Measurements from ENCODE around the gene TRMT1L. TPM values are rescaled to one million over a fixed set of nuclear protein-coding genes. Genes with fewer than 3 reads are reported as not detected.

Gene TRMT1L
- total RNA-seq, 1 experiment from 2014 or later = 11.3 TPM

DNA sequence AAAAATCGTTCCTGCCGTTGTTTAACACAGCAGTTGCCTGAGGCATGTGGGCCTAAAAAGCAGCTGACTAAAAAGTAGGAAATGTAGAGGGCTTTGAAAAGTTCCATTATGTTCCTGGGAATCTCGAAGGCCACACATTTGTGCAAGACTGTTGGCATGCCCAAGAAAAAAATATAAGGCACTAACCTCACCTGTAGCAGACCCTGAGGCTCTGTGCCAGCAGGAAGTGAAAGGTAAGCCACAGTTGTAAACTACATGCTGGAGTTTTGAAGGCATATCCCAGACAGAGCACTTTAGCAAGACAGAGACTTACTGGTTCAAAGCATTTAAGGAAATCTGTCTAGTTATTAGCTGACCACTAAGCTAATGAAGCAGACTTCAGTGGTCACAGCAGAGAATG, 52.7 kb downstream of the TRMT1L start:
- no peak for DNase-seq
- Histone ChIP-seq H3K36me3 (ENCODE audit: low read depth, low read length) (0 out of 2 replicates have a peak, but pooled peaks cover 3% of the 10 kb centered on the region), H3F3A (ENCODE audit: low read length, unreplicated experiment) (no peaks in the 10 kb centered on the region), H3K9me2 (replicated peaks; ENCODE audit: low read length) (no peaks in the 10 kb centered on the region), H3K27me3 (ENCODE audit: low read length) (no peaks in the 10 kb centered on the region), H3K4me2 (ENCODE audit: low read length) (no peak overlapping the region), H3K4me1 (ENCODE audit: insufficient read depth, low read length) (no peaks in the 10 kb centered on the region), H3K27ac (ENCODE audit: low read length) (no peak overlapping the region), H3K4me3 (ENCODE audit: low read length) (no peak overlapping the region), H2AFZ (ENCODE audit: low read length) (no peak overlapping the region), H3K9me3 (ENCODE audit: low read length) (no peaks in the 10 kb centered on the region), H3K9ac (ENCODE audit: low read length) (no peak overlapping the region), H4K20me1 (ENCODE audit: low read length) (no peaks in the 10 kb centered on the region), H3K79me2 (ENCODE audit: low read length) (no peaks in the 10 kb centered on the region)
- POLR2A ChIA-PET (ENCODE audit: unreplicated experiment) = no interaction called here
- no peak for ATAC-seq
- no TSS peak for BruUV-seq (replicated peaks)
- TF ChIP-seq EZH2phosphoT487 (IDR thresholded peaks at IDR 0.05; ENCODE audit: borderline replicate concordance, low read length) = no peak
- TF ChIP-seq, protein P1, sequence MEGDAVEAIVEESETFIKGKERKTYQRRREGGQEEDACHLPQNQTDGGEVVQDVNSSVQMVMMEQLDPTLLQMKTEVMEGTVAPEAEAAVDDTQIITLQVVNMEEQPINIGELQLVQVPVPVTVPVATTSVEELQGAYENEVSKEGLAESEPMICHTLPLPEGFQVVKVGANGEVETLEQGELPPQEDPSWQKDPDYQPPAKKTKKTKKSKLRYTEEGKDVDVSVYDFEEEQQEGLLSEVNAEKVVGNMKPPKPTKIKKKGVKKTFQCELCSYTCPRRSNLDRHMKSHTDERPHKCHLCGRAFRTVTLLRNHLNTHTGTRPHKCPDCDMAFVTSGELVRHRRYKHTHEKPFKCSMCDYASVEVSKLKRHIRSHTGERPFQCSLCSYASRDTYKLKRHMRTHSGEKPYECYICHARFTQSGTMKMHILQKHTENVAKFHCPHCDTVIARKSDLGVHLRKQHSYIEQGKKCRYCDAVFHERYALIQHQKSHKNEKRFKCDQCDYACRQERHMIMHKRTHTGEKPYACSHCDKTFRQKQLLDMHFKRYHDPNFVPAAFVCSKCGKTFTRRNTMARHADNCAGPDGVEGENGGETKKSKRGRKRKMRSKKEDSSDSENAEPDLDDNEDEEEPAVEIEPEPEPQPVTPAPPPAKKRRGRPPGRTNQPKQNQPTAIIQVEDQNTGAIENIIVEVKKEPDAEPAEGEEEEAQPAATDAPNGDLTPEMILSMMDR (conservative IDR thresholded peaks at IDR 0.05; ENCODE audit: low read depth, low read length) = no peak
- TF ChIP-seq EZH2 (IDR thresholded peaks at IDR 0.05; ENCODE audit: low read length, unreplicated experiment) = no peak
- CTCF ChIA-PET = no interaction called here
- intact Hi-C loops (cut with micrococcal nuclease) = no loop called here

DNA sequence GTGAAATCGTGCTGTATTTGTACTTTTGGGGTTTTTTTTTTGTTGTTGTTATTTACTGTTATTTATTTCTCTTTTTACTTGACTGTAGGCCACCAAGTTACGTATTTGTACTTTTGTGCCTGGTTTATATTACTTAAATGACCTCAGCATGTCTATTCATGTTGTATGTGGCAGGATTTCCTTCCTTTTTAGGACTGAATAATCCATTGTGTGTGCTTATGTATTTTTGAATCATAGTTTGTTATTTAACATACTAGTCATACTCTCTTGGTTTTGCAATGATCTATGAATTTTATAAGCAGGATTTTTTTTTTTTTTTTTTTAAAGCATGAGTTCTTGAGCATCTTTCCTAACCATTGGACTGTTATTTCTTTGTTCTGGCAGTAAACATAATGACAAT, 60.2 kb downstream of the TRMT1L start:
- H3K79me2 ChIP-seq (ENCODE audit: low read length) = no peaks in the 10 kb centered on the region
- H3K4me2 ChIP-seq (ENCODE audit: low read length) = no peak overlapping the region
- no TSS peak for BruUV-seq (replicated peaks)
- ChIA-PET POLR2A (ENCODE audit: unreplicated experiment) (no interaction called here), CTCF (no interaction called here)
- TF ChIP-seq EZH2 (IDR thresholded peaks at IDR 0.05; ENCODE audit: low read length, unreplicated experiment) (no peak), EZH2phosphoT487 (IDR thresholded peaks at IDR 0.05; ENCODE audit: borderline replicate concordance, low read length) (no peak)
- TF ChIP-seq, protein P1 (conservative IDR thresholded peaks at IDR 0.05; ENCODE audit: low read depth, low read length) = no peak
- 0 out of 2 replicates have a peak, but pooled peaks cover 2% of the 10 kb centered on the region for H3K36me3 ChIP-seq (ENCODE audit: low read depth, low read length)
- H3F3A ChIP-seq (ENCODE audit: low read length, unreplicated experiment) = no peaks in the 10 kb centered on the region
- ATAC-seq (peak; percentile 64), DNase-seq (peak; percentile 41)
- H3K9me2 ChIP-seq (replicated peaks; ENCODE audit: low read length) = no peaks in the 10 kb centered on the region
- no peak overlapping the region for H3K4me3 ChIP-seq (ENCODE audit: low read length)
- no peak overlapping the region for H2AFZ ChIP-seq (ENCODE audit: low read length)
- H3K9ac ChIP-seq (ENCODE audit: low read length) = no peak overlapping the region
- no peaks in the 10 kb centered on the region for H3K27me3 ChIP-seq (ENCODE audit: low read length)
- no peaks in the 10 kb centered on the region for H4K20me1 ChIP-seq (ENCODE audit: low read length)
- intact Hi-C loops (cut with micrococcal nuclease) = no loop called here
- H3K27ac ChIP-seq (ENCODE audit: low read length) = no peak overlapping the region
- no peaks in the 10 kb centered on the region for H3K9me3 ChIP-seq (ENCODE audit: low read length)
- H3K4me1 ChIP-seq (ENCODE audit: insufficient read depth, low read length) = peaks cover 11% of the 10 kb centered on the region; the same call in 1 of the 2 replicates

DNA sequence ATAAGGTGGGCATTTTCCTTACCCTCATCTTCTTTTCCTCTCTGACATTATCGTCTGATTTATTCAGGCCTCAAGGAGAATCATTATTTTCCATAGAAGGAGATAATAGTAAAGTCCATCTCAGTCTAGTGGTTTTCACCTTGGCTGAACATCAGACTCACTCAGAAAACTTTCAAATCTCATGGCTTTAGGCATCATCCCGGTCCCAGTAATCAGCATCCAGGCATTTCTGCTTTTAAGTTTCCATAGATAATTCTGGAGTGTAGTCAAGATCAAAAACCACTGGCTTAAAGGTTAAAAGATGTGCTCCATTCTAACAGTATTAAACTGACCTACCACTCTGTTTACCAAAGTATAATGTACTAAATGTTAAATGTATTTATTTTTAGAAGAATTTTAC, 62.0 kb downstream of the TRMT1L start:
- BruUV-seq (replicated peaks) = no TSS peak

More for the DNA sequence above, 62.0 kb downstream of the TRMT1L start:
- peaks cover 11% of the 10 kb centered on the region; the same call in 1 of the 2 replicates for H3K4me1 ChIP-seq (ENCODE audit: insufficient read depth, low read length)
- H3K9me2 ChIP-seq (replicated peaks; ENCODE audit: low read length) = no peaks in the 10 kb centered on the region
- H3K4me3 ChIP-seq (ENCODE audit: low read length) = no peak overlapping the region
- POLR2A ChIA-PET (ENCODE audit: unreplicated experiment) = no interaction called here
- DNase-seq (no peak), ATAC-seq (no peak)
- no peak overlapping the region for H3K27ac ChIP-seq (ENCODE audit: low read length)
- TF ChIP-seq EZH2phosphoT487 (IDR thresholded peaks at IDR 0.05; ENCODE audit: borderline replicate concordance, low read length) (no peak), EZH2 (IDR thresholded peaks at IDR 0.05; ENCODE audit: low read length, unreplicated experiment) (no peak)
- TF ChIP-seq, protein P1 (conservative IDR thresholded peaks at IDR 0.05; ENCODE audit: low read depth, low read length) = no peak
- intact Hi-C loops (cut with micrococcal nuclease) = no loop called here
- H3K79me2 ChIP-seq (ENCODE audit: low read length) = no peaks in the 10 kb centered on the region
- no peaks in the 10 kb centered on the region for H3K27me3 ChIP-seq (ENCODE audit: low read length)
- H3K4me2 ChIP-seq (ENCODE audit: low read length) = no peak overlapping the region
- no peak overlapping the region for H2AFZ ChIP-seq (ENCODE audit: low read length)
- H3K9ac ChIP-seq (ENCODE audit: low read length) = no peak overlapping the region
- CTCF ChIA-PET = no interaction called here
- H3K36me3 ChIP-seq (ENCODE audit: low read depth, low read length) = 0 out of 2 replicates have a peak, but pooled peaks cover 2% of the 10 kb centered on the region
- H4K20me1 ChIP-seq (ENCODE audit: low read length) = no peaks in the 10 kb centered on the region
- H3K9me3 ChIP-seq (ENCODE audit: low read length) = no peaks in the 10 kb centered on the region
- H3F3A ChIP-seq (ENCODE audit: low read length, unreplicated experiment) = no peaks in the 10 kb centered on the region
